Measurements from ENCODE around the gene C19orf47. TPM values are rescaled to one million over a fixed set of nuclear protein-coding genes. Genes with fewer than 3 reads are reported as not detected.

C19orf47 gene
- total and polyA plus RNA-seq, 2 donors (not counting 3 experiments of a cell fraction or from before 2014, with no cell fraction given), result 16.4 to 27.0 TPM

DNA sequence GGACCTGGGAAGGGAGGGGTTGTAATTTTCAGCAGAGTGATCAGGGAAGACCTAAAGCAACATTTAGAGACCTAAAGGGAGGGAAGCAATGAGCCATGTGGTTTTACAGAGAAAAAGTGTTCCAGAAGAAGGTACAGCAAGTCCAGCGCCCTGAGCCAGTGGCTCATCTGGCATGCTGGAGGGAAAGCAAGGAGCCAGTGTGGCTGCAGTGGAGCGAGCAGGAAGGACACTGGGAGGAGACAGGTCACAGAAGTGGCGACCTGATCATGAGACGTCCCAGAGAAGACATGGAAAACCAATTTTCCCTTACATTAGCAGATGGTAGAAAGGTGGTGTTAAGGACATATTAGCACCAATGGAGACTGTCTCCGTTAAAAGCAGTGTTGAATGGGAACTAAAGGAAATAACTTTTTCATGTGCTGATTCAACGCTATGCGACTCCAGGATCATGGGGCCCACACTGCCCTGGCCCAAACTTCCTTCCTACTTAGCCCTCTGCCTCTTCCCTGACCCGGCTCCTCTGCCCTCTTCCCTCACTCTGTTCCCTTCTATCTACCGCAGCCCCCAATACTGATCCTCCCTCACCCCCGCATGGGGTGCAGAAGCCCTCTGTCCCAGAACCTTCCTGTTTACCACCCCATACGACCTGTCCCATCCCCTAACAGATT, 5.4 kb downstream of the C19orf47 start:
- H3K79me2 ChIP-seq (ENCODE audit: control insufficient read depth, insufficient read depth, low read length), result peaks cover 27% of the 10 kb centered on the region
- TF ChIP-seq POLR2AphosphoS5 (IDR thresholded peaks at IDR 0.05; ENCODE audit: insufficient read depth, low read depth, low read length), result no peak
- TF ChIP-seq POLR2A (IDR thresholded peaks at IDR 0.05; ENCODE audit: low read depth, low read length), result no peak
- TF ChIP-seq, protein P1, sequence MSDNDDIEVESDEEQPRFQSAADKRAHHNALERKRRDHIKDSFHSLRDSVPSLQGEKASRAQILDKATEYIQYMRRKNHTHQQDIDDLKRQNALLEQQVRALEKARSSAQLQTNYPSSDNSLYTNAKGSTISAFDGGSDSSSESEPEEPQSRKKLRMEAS (IDR thresholded peaks at IDR 0.05; ENCODE audit: insufficient read depth, insufficient read length), result no peak
- TF ChIP-seq, protein P2, sequence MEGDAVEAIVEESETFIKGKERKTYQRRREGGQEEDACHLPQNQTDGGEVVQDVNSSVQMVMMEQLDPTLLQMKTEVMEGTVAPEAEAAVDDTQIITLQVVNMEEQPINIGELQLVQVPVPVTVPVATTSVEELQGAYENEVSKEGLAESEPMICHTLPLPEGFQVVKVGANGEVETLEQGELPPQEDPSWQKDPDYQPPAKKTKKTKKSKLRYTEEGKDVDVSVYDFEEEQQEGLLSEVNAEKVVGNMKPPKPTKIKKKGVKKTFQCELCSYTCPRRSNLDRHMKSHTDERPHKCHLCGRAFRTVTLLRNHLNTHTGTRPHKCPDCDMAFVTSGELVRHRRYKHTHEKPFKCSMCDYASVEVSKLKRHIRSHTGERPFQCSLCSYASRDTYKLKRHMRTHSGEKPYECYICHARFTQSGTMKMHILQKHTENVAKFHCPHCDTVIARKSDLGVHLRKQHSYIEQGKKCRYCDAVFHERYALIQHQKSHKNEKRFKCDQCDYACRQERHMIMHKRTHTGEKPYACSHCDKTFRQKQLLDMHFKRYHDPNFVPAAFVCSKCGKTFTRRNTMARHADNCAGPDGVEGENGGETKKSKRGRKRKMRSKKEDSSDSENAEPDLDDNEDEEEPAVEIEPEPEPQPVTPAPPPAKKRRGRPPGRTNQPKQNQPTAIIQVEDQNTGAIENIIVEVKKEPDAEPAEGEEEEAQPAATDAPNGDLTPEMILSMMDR (IDR thresholded peaks at IDR 0.05; ENCODE audit: extremely low read depth in 1 of 2, insufficient read depth in 1 of 2, low read depth in 1 of 2, low read length in 2 of 2), result no peak
- no peak for TF ChIP-seq JUN (IDR thresholded peaks at IDR 0.05; ENCODE audit: borderline replicate concordance, insufficient read depth, insufficient read length, low read depth)
- no peak for TF ChIP-seq FOS (IDR thresholded peaks at IDR 0.05; ENCODE audit: borderline replicate concordance, insufficient read depth, low read length)

More for the DNA sequence above, 5.4 kb downstream of the C19orf47 start:
- Histone ChIP-seq H3K4me2 (ENCODE audit: insufficient read depth, low read length) (no peak overlapping the region), H3K27me3 (ENCODE audit: control insufficient read depth in 2 of 2, insufficient read depth in 2 of 2, low read length in 2 of 2) (no peaks in the 10 kb centered on the region), H2AFZ (ENCODE audit: low read depth, low read length) (no peak overlapping the region), H4K20me1 (replicated peaks; ENCODE audit: control insufficient read depth, extremely low read depth, insufficient read depth, low read length) (no peaks in the 10 kb centered on the region), H3K4me3 (replicated peaks in 1 of 3; ENCODE audit: insufficient read depth in 1 of 3, low read depth in 1 of 3, low read length in 3 of 3) (no peak overlapping the region), H3K36me3 (ENCODE audit: control insufficient read depth in 2 of 2, extremely low read depth in 1 of 2, insufficient read depth in 2 of 2, low read length in 2 of 2) (no peaks in the 10 kb centered on the region), H3K4me1 (ENCODE audit: control insufficient read depth, extremely low read depth, insufficient read depth, low read length) (peaks cover 9% of the 10 kb centered on the region), H3K9me1 (replicated peaks; ENCODE audit: control insufficient read depth, extremely low read depth, insufficient read depth, low read length) (no peaks in the 10 kb centered on the region), H3K27ac (ENCODE audit: insufficient read depth, low read depth, low read length) (no peak overlapping the region), H3K9ac (replicated peaks; ENCODE audit: extremely low read depth, insufficient read depth, low read length) (no peak overlapping the region), H3K9me3 (replicated peaks; ENCODE audit: control insufficient read depth, insufficient read depth, low read length) (no peaks in the 10 kb centered on the region)
- ChIA-PET CTCF (interaction anchor here (2.1 kb wide), 1 partner anchor 38 kb away, joined by 4 read pairs; no protein-coding TSS in a partner anchor), POLR2A (no interaction called here)
- dilution Hi-C loops (cut with MboI; ENCODE audit: extremely low pct_ligation_motif_present, low sequenced_read_pairs), result no loop called here
- FAIRE-seq (no peak), DNase-seq (ENCODE audit: low read depth, low spot score) (no peak)
- no TSS peak for BruUV-seq (replicated peaks)
- intact Hi-C loops (cut with micrococcal nuclease), result no loop called here

Data from endothelial cell of umbilical vein (primary cell).